Panc1 (cell line): ENCODE data around the gene NAGS. TPM values are rescaled to one million over a fixed set of nuclear protein-coding genes. Genes with fewer than 3 reads are reported as not detected.

Experiments
- ATAC-seq: fragments of 200-7000 bp; cut with Tn5 transposase; 2 replicates; pipeline ENCODE4 v1.9.1; 2020; ENCODE audit warnings: mild to moderate bottlenecking, moderate library complexity
- BruUV-seq: library from RNA; stranded (reverse); fragments of 400-500 nt; replicated peaks from 2 replicates; lab custom pipeline; 2021; lab: Mats Ljungman, UMichigan
- CTCF ChIA-PET: fragments of 300-600 bp; sonication (Branson Sonifier 250); formaldehyde crosslinking; loops from one replicate; lab custom pipeline; 2022; ENCODE audit warnings: antibody characterized with exemption; lab: Charles Lee
- POLR2A ChIA-PET: fragments of 300-600 bp; sonication (Branson Sonifier 250); formaldehyde crosslinking; loops from one replicate; lab custom pipeline; 2022; ENCODE audit warnings: antibody characterized with exemption; lab: Charles Lee
- DNase-seq: peaks from one replicate; pipeline ENCODE4 v3.0.0-alpha.2; 2010; ENCODE audit warnings: low read depth, low spot score
- H3K27ac ChIP-seq: 2 replicates; pipeline ENCODE4 v1.5.1; 2011; ENCODE audit warnings: mild to moderate bottlenecking, low read length, inconsistent platforms
- H3K27me3 ChIP-seq: fragments of 200-500 bp; sonication (Bioruptor generic); 2 replicates; pipeline ENCODE4 v1.6.0; 2014; ENCODE audit warnings: low read length, inconsistent platforms; ENCODE audit not compliant: control insufficient read depth, insufficient read depth
- H3K36me3 ChIP-seq: fragments of 200-500 bp; sonication (Bioruptor generic); 2 replicates; pipeline ENCODE4 v1.5.1; 2014; ENCODE audit warnings: inconsistent platforms, mild to moderate bottlenecking, low read length, moderate library complexity; ENCODE audit not compliant: control insufficient read depth, insufficient read depth
- H3K4me1 ChIP-seq: 2 replicates; pipeline ENCODE4 v1.5.1; 2011; ENCODE audit warnings: inconsistent platforms, mild to moderate bottlenecking, low read length, moderate library complexity; ENCODE audit not compliant: control insufficient read depth, insufficient read depth
- H3K4me3 ChIP-seq, 2 experiments: 2 replicates each; pipeline ENCODE4 v1.5.1; 2011 to 2012; ENCODE audit warnings: low read depth in 2 of 2, low read length in 2 of 2, mild to moderate bottlenecking in 2 of 2, inconsistent platforms in 1 of 2, moderate library complexity in 1 of 2
- H3K9me3 ChIP-seq: fragments of 200-500 bp; sonication (Bioruptor generic); 2 replicates; pipeline ENCODE4 v1.5.1; 2014; ENCODE audit warnings: low read depth, mild to moderate bottlenecking, inconsistent platforms, low read length, moderate library complexity; ENCODE audit not compliant: control insufficient read depth, insufficient read depth
- CTCF ChIP-seq: fragments of 450-650 bp; IDR thresholded peaks from 2 replicates; pipeline ENCODE4 v1.5.1; 2017; ENCODE audit warnings: mild to moderate bottlenecking
- POLR2AphosphoS5 ChIP-seq: IDR thresholded peaks from 2 replicates; pipeline ENCODE4 v1.6.1; 2012; ENCODE audit warnings: mild to moderate bottlenecking, low read depth, low read length, moderate library complexity
- REST ChIP-seq, 2 experiments: IDR thresholded peaks; 2 replicates each; pipeline ENCODE4 v1.6.1; 2011 to 2012; ENCODE audit warnings: low read depth in 2 of 2, control low read depth in 1 of 2, low read length in 1 of 2, mild to moderate bottlenecking in 1 of 2, moderate library complexity in 1 of 2; ENCODE audit not compliant: insufficient read depth in 1 of 2
- SIN3A ChIP-seq: IDR thresholded peaks from 2 replicates; pipeline ENCODE4 v1.6.1; 2012; ENCODE audit warnings: low read depth, mild to moderate bottlenecking, low read length, moderate library complexity, borderline replicate concordance; ENCODE audit not compliant: insufficient read depth
- TCF7L2 ChIP-seq: IDR thresholded peaks from 2 replicates; pipeline ENCODE4 v1.6.1; 2011; ENCODE audit warnings: mild to moderate bottlenecking, low read depth, low read length, inconsistent platforms
- in situ Hi-C: cut with HindIII; loops from 2 replicates; pipeline ENCODE4 v1.10.0; 2016; ENCODE audit warnings: low sequenced_read_pairs, low pct_unique_long_range_greater_than_20kb
- intact Hi-C: fragments of 100-400 bp; cut with micrococcal nuclease; formaldehyde crosslinking; loops from one replicate; pipeline ENCODE4 v1.10.0; 2022; ENCODE audit not compliant: unreplicated experiment
- total RNA-seq: library from RNA; stranded (reverse); gene quantifications from one replicate; pipeline ENCODE4 v1.2.1, GENCODE V29; 2021; ENCODE audit not compliant: unreplicated experiment

NAGS gene
- total RNA-seq, 1 experiment from 2014 or later = 2.7 TPM

- ATAC-seq = no peak
- H3K4me1 ChIP-seq = no peaks in the 10 kb centered on the region
- H3K36me3 ChIP-seq = peaks cover 4% of the 10 kb centered on the region; the same call in 1 of the 2 replicates
- ChIA-PET CTCF (no interaction called here), POLR2A (interaction anchor here (0.6 kb wide), 1 partner anchor 59 kb away, joined by 8 read pairs; no protein-coding TSS in a partner anchor)
- in situ Hi-C loops (no loop called here), intact Hi-C loops (no loop called here)
- no peak overlapping the region for H3K27ac ChIP-seq
- TF ChIP-seq TCF7L2 = no peak
- TF ChIP-seq POLR2AphosphoS5 = no peak
- TF ChIP-seq REST (IDR thresholded peaks at IDR 0.05; ENCODE audit: insufficient read depth in 1 of 2, low read depth in 2 of 2, low read length in 1 of 2) = no peak
- no peak for TF ChIP-seq SIN3A
- no peaks in the 10 kb centered on the region for H3K27me3 ChIP-seq
- no peaks in the 10 kb centered on the region for H3K9me3 ChIP-seq
- no peak overlapping the region for H3K4me3 ChIP-seq
- DNase-seq = no peak
- BruUV-seq = TSS peak; percentile 48
Measured at GRCh38 chr17:44049294-44050060, 45.1 kb downstream of the NAGS start.

GRCh38 chr17:44053125-44053872, 48.9 kb downstream of the NAGS start:
- in situ Hi-C loops = no loop called here
- TF ChIP-seq CTCF (no peak), POLR2AphosphoS5 (no peak), TCF7L2 (no peak), SIN3A (no peak), REST (IDR thresholded peaks at IDR 0.05; ENCODE audit: insufficient read depth in 1 of 2, low read depth in 2 of 2, low read length in 1 of 2) (no peak)
- BruUV-seq = TSS peak; percentile 77
- ChIA-PET POLR2A (no interaction called here), CTCF (no interaction called here)
- DNase-seq = no peak
- H3K27me3 ChIP-seq = no peaks in the 10 kb centered on the region
- no peak overlapping the region for H3K4me3 ChIP-seq
- no peaks in the 10 kb centered on the region for H3K4me1 ChIP-seq
- H3K9me3 ChIP-seq = no peaks in the 10 kb centered on the region
- no peak overlapping the region for H3K27ac ChIP-seq
- peaks cover 4% of the 10 kb centered on the region; the same call in 1 of the 2 replicates for H3K36me3 ChIP-seq
- intact Hi-C loops = no loop called here
- no peak for ATAC-seq
